ENCODE measurements around the gene GADD45B.
"Not testable (repeated sequence)": the region's sequence is repeated elsewhere in the genome, so short reads cannot be mapped to it uniquely, and the experiment has no call there.

Gene GADD45B

DNA sequence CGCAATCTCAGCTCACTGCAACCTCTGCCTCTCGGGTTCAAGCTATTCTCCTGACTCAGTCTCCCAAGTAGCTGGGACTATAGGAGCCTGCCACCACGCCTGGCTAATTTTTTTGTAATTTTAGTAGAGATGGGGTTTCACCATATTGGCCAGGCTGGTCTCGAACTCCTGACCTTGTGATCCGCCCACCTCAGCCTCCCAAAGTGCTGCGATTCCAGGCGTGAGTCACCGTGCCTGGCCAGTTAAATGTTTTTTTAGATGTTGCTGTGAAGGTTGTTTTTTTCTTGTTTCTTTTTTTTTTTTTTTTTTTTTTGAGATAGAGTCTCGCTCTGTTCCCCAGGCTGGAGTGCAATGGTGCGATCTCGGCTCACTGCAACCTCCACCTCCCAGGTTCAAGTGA lies 42.9 kb downstream of the GADD45B start:
- DNase-seq = not testable (repeated sequence)

GRCh38 chr19:2519482-2519881 lies 43.6 kb downstream of the GADD45B start:
- DNase-seq = no peak

DNA sequence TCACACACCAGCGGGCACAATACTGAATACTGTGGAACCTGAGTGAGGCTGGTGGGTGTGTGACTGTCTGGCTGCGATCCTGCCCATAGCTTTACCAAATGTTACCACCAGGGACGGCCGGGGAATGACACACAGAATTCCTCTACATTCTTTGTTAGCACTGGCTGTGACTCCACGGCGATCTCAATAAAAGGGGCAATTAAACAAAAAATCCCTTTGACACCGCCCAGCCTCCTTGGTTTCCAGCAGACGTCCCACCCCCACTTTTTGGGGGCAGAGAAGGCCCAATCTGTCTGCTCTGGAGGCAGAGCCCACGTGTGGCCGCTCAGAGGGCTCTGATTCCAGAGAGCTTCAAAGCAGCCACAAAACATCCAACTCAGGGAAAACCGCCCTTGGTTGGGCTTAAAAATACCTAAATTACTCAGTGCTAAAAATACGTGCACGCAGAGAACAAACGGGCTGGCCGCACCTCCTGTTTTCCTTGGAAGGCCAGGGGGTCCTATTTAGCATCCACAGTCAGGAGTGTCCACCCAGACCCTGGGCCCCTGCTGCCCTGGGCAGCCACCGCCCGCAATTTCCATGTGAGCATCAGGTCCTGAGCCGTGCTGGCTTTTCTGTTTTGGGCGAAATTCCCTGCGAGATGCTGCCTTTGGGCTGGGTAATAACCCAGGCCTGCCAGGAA lies 47.8 kb downstream of the GADD45B start:
- no peak for DNase-seq

- DNase-seq = no peak
Observed at GRCh38 chr19:2524361-2524839, 48.5 kb downstream of the GADD45B start.

DNA sequence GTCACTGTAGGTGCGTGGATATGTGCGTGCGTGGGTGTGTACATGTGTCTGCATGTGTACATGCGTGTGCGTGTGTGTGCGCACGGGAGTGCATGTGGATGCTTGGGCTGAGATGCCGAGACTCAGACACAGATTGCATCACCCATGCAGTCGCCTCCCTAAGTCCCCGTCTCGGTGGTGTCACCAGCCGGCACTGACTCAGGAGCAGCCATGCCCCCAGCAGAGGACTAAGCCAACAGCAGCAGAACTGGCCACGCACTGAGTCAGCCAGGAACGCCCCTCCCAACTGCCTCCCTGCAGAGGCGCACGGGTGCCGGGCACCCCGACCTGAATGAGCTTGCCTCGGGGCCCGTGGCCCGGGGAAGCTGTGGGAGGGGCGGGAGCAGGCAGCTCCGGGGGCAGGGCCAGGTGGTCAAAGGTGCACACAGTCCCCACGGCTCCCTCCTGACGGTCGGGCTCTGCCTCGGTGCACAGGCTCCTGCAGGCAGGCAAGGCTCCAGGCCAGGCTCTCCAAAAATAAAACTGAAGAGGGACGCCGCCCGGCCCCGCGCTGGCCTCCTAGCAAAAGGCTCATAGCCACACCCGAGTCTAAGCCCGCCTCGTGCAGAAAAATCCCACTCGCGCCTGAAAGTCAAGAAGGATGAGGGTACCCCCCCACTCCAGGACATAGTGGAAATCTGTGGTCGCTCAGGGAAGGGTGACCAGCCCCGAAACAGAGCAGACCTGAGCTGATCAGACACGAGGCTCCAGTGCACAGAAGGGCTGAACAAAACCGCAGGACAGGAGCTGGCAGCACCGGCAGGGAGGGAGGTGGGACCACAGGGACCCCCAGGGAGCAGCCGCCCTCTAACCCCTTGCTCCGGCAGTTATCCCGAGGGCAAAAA lies 49.2 kb downstream of the GADD45B start:
- no peak for DNase-seq

DNA sequence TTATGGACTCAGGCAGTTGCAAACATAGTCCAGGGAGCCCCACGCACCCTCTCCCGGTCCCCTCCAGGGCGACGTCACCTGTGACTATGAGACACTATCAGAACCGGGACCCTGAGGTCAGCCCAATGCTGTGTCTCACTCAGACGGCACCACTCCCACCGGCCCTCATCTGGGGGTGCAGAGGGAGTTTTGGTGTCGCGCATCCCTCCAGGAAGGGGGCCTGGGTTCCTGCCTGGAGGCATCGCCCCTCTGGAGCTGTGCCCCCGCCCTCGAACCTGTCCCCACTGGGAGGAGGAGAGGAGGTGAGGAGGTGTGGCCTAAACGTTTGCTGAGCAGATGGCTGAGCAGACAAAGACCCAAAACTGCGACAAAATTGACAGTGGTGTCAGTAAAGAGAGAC lies 51.2 kb downstream of the GADD45B start:
- no peak for DNase-seq

- DNase-seq = no peak
Observed at GRCh38 chr19:2527686-2528085, 51.8 kb downstream of the GADD45B start.

Data from stimulated activated CD4-positive, alpha-beta T cell treated with anti-CD3 and anti-CD28 coated beads, Interleukin-15, amount 100 ng/mL, for 24 hours (primary cell).